H9 (cell line): ENCODE data around the gene TSPAN5. TPM values are rescaled to one million over a fixed set of nuclear protein-coding genes. Genes with fewer than 3 reads are reported as not detected.

Experiments used
- DNase-seq: peaks from one replicate; pipeline ENCODE4 v3.0.0-alpha.2; 2017
- H2AFZ ChIP-seq: one replicate; pipeline ENCODE4 v1.6.1; 2013; ENCODE audit warnings: mild to moderate bottlenecking, low read length, control low read depth, moderate library complexity
- H2AK5ac ChIP-seq: 2 replicates; pipeline ENCODE4 v1.6.1; 2013; ENCODE audit warnings: low read length, control low read depth, mixed read lengths; ENCODE audit not compliant: insufficient read length
- H2BK120ac ChIP-seq: one replicate; pipeline ENCODE4 v1.6.1; 2013; ENCODE audit warnings: low read depth, mild to moderate bottlenecking, low read length, control low read depth, inconsistent platforms; ENCODE audit not compliant: poor library complexity, severe bottlenecking
- H2BK12ac ChIP-seq: 2 replicates; pipeline ENCODE4 v1.6.1; 2013; ENCODE audit warnings: low read length, control low read depth, mixed read lengths, low read depth; ENCODE audit not compliant: insufficient read length
- H2BK15ac ChIP-seq: 2 replicates; pipeline ENCODE4 v1.6.1; 2013; ENCODE audit warnings: low read depth, low read length, control low read depth
- H2BK20ac ChIP-seq: one replicate; pipeline ENCODE4 v1.6.1; 2013; ENCODE audit warnings: low read depth, mild to moderate bottlenecking, low read length, control low read depth, inconsistent platforms; ENCODE audit not compliant: poor library complexity, severe bottlenecking
- H2BK5ac ChIP-seq: 2 replicates; pipeline ENCODE4 v1.6.1; 2013; ENCODE audit warnings: low read length, control low read depth, mixed read lengths; ENCODE audit not compliant: insufficient read length
- H3K14ac ChIP-seq: 2 replicates; pipeline ENCODE4 v1.6.1; 2013; ENCODE audit warnings: low read length, control low read depth; ENCODE audit not compliant: insufficient read depth
- H3K18ac ChIP-seq: 2 replicates; pipeline ENCODE4 v1.6.1; 2013; ENCODE audit warnings: low read depth, mild to moderate bottlenecking, mixed read lengths, low read length, control low read depth; ENCODE audit not compliant: insufficient read length
- H3K23ac ChIP-seq: 2 replicates; pipeline ENCODE4 v1.6.1; 2013; ENCODE audit warnings: low read length, control low read depth, mixed read lengths, low read depth; ENCODE audit not compliant: insufficient read length
- H3K23me2 ChIP-seq: 2 replicates; pipeline ENCODE4 v1.6.1; 2013; ENCODE audit warnings: low read depth, mild to moderate bottlenecking, mixed read lengths, low read length, control low read depth; ENCODE audit not compliant: insufficient read length, poor library complexity, severe bottlenecking
- H3K27ac ChIP-seq: 2 replicates; pipeline ENCODE4 v1.5.1; 2013; ENCODE audit warnings: low read length, control low read depth, mixed read lengths, low read depth; ENCODE audit not compliant: insufficient read length
- H3K27me3 ChIP-seq: 2 replicates; pipeline ENCODE4 v1.6.1; 2013; ENCODE audit warnings: low read length, control low read depth, inconsistent platforms; ENCODE audit not compliant: insufficient read depth
- H3K4ac ChIP-seq: 2 replicates; pipeline ENCODE4 v1.6.1; 2013; ENCODE audit warnings: low read depth, mild to moderate bottlenecking, control low read depth, inconsistent platforms, low read length, moderate library complexity
- H3K4me1 ChIP-seq: 2 replicates; pipeline ENCODE4 v1.6.1; 2013; ENCODE audit warnings: low read length, control low read depth, inconsistent platforms; ENCODE audit not compliant: insufficient read depth
- H3K4me2 ChIP-seq: 2 replicates; pipeline ENCODE4 v1.6.1; 2013; ENCODE audit warnings: low read length, control low read depth, mixed read lengths; ENCODE audit not compliant: insufficient read length, insufficient read depth
- H3K56ac ChIP-seq: 2 replicates; pipeline ENCODE4 v1.6.1; 2013; ENCODE audit warnings: low read depth, mild to moderate bottlenecking, mixed read lengths, low read length, control low read depth; ENCODE audit not compliant: insufficient read length
- H3K79me1 ChIP-seq: 2 replicates; pipeline ENCODE4 v1.6.1; 2013; ENCODE audit warnings: low read depth, mild to moderate bottlenecking, moderate library complexity, low read length, control low read depth, inconsistent platforms; ENCODE audit not compliant: insufficient read depth, poor library complexity, severe bottlenecking
- H3K79me2 ChIP-seq: 2 replicates; pipeline ENCODE4 v1.6.1; 2013; ENCODE audit warnings: low read length, control low read depth, inconsistent platforms; ENCODE audit not compliant: insufficient read depth
- H3K9ac ChIP-seq: 2 replicates; pipeline ENCODE4 v1.6.1; 2013; ENCODE audit warnings: low read length, control low read depth, mixed read lengths; ENCODE audit not compliant: insufficient read length; ENCODE audit errors: extremely low read depth
- H3K9me3 ChIP-seq: one replicate; pipeline ENCODE4 v1.6.1; 2013; ENCODE audit warnings: low read depth, low read length, inconsistent platforms; ENCODE audit not compliant: control insufficient read depth
- H3T11ph ChIP-seq: one replicate; pipeline ENCODE4 v1.6.1; 2013; ENCODE audit warnings: mild to moderate bottlenecking, low read length, control low read depth, inconsistent platforms
- H4K20me1 ChIP-seq: one replicate; pipeline ENCODE4 v1.6.1; 2013; ENCODE audit not compliant: control insufficient read depth, insufficient read length, insufficient read depth
- H4K5ac ChIP-seq: 2 replicates; pipeline ENCODE4 v1.6.1; 2013; ENCODE audit warnings: low read depth, mild to moderate bottlenecking, mixed read lengths, low read length, control low read depth; ENCODE audit not compliant: insufficient read length
- H4K8ac ChIP-seq: replicated peaks from 2 replicates; pipeline ENCODE4 v1.6.1; 2013; ENCODE audit warnings: low read length, control low read depth, mixed read lengths, low read depth; ENCODE audit not compliant: insufficient read length
- H4K91ac ChIP-seq: 2 replicates; pipeline ENCODE4 v1.6.1; 2013; ENCODE audit warnings: low read depth, mild to moderate bottlenecking, moderate library complexity, mixed read lengths, low read length, control low read depth; ENCODE audit not compliant: insufficient read length
- H3K27ac Mint-ChIP-seq, 3 experiments: 2 replicates in 2 of 3; 3 replicates in 1 of 3; pipeline ENCODE4 v1.8.0; 2020 to 2021; ENCODE audit warnings: mixed read lengths in 3 of 3, mild to moderate bottlenecking in 1 of 3, moderate library complexity in 1 of 3
- H3K27me3 Mint-ChIP-seq: 2 replicates; pipeline ENCODE4 v1.8.0; 2021; ENCODE audit warnings: low read depth, mild to moderate bottlenecking, moderate library complexity, mixed read lengths
- H3K36me3 Mint-ChIP-seq, 3 experiments: 2 replicates in 2 of 3; 3 replicates in 1 of 3; pipeline ENCODE4 v1.8.0; 2020 to 2021; ENCODE audit warnings: low read depth in 3 of 3, mixed read lengths in 3 of 3; ENCODE audit not compliant: insufficient read depth in 1 of 3
- H3K4me1 Mint-ChIP-seq, 2 experiments: 2 replicates each; pipeline ENCODE4 v1.8.0; 2020; ENCODE audit warnings: mixed read lengths in 2 of 2
- H3K4me3 Mint-ChIP-seq, 2 experiments: 2 replicates in 1 of 2; 3 replicates in 1 of 2; pipeline ENCODE4 v1.8.0; 2020 to 2021; ENCODE audit warnings: mild to moderate bottlenecking in 2 of 2, mixed read lengths in 2 of 2, moderate library complexity in 1 of 2
- H3K9me3 Mint-ChIP-seq, 2 experiments: 2 replicates in 1 of 2; 3 replicates in 1 of 2; pipeline ENCODE4 v1.8.0; 2020; ENCODE audit warnings: mild to moderate bottlenecking in 2 of 2, mixed read lengths in 2 of 2, moderate library complexity in 1 of 2
- total RNA-seq: library from RNA; stranded (reverse); gene quantifications from 2 replicates; pipeline ENCODE4 v1.2.1, GENCODE V29; 2021
- TF ChIP-seq, protein P1 (sequence below): fragments of 200-600 bp; sonication (generic); conservative IDR thresholded peaks from 3 replicates; pipeline ENCODE4 v1.8.0; 2021; ENCODE audit warnings: antibody characterized with exemption, mild to moderate bottlenecking

The TSPAN5 gene
- total RNA-seq, 1 experiment from 2014 or later = 7.0 TPM

DNA sequence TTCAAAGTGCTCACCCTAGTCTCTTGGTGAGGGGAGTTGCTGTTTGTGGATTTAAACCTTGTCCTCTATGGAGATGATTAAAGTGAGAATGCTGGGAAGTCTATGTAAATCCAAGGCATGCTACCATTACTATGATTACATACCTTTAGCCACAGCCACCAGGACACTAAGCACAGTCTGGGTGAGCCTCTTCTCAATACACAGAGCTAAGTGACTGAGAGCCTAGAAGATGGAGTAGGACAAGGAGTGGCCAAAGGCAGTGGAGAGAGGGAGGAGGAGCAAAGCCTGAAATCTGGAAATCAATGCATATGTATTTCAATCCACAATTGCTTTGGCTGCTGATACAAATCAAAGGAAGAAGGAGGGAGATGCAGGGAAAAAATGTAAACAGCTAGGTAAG is 12.7 kb upstream of the TSPAN5 start:
- H3K36me3 Mint-ChIP-seq = peaks cover 0 to 4% (median 3%) of the 10 kb centered on the region in 3 experiments; a peak in 3 of 7 replicates
- H3K4me3 Mint-ChIP-seq = no peak overlapping the region
- Histone ChIP-seq H3K4ac (no peak overlapping the region), H3K18ac (no peak overlapping the region), H2AFZ (no peak overlapping the region), H3T11ph (no peak overlapping the region), H3K79me1 (no peaks in the 10 kb centered on the region), H3K4me2 (no peak overlapping the region), H3K4me1 (no peaks in the 10 kb centered on the region), H4K20me1 (no peaks in the 10 kb centered on the region), H3K27me3 (no peaks in the 10 kb centered on the region), H3K23me2 (no peaks in the 10 kb centered on the region), H2BK5ac (no peak overlapping the region), H3K9me3 (no peaks in the 10 kb centered on the region), H3K9ac (no peak overlapping the region), H3K27ac (no peak overlapping the region), H4K91ac (no peak overlapping the region), H3K56ac (no peak overlapping the region), H4K8ac (no peak overlapping the region), H4K5ac (no peak overlapping the region), H3K14ac (no peak overlapping the region), H2BK20ac (no peak overlapping the region), H3K79me2 (no peaks in the 10 kb centered on the region), H3K23ac (no peak overlapping the region), H2AK5ac (no peak overlapping the region), H2BK120ac (no peak overlapping the region), H2BK15ac (no peak overlapping the region), H2BK12ac (no peak overlapping the region)
- H3K27ac Mint-ChIP-seq = no peak overlapping the region
- H3K27me3 Mint-ChIP-seq = no peaks in the 10 kb centered on the region
- DNase-seq = no peak
- peaks cover 12 to 19% of the 10 kb centered on the region in 2 experiments for H3K4me1 Mint-ChIP-seq
- TF ChIP-seq, protein P1, sequence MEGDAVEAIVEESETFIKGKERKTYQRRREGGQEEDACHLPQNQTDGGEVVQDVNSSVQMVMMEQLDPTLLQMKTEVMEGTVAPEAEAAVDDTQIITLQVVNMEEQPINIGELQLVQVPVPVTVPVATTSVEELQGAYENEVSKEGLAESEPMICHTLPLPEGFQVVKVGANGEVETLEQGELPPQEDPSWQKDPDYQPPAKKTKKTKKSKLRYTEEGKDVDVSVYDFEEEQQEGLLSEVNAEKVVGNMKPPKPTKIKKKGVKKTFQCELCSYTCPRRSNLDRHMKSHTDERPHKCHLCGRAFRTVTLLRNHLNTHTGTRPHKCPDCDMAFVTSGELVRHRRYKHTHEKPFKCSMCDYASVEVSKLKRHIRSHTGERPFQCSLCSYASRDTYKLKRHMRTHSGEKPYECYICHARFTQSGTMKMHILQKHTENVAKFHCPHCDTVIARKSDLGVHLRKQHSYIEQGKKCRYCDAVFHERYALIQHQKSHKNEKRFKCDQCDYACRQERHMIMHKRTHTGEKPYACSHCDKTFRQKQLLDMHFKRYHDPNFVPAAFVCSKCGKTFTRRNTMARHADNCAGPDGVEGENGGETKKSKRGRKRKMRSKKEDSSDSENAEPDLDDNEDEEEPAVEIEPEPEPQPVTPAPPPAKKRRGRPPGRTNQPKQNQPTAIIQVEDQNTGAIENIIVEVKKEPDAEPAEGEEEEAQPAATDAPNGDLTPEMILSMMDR = no peak
- H3K9me3 Mint-ChIP-seq = peaks cover under 1 to 4% of the 10 kb centered on the region in 2 experiments; a peak in 3 of 5 replicates
